Muscle of leg (tissue), 11 donors: Measurements from ENCODE around the gene CLSTN1. TPM values are rescaled to one million over a fixed set of nuclear protein-coding genes. Genes with fewer than 3 reads are reported as not detected.
A peak's percentile ranks its signal among the peaks of the same experiment; 100 is the strongest.

ENCODE experiments used
- DNase-seq: peaks from one replicate; pipeline ENCODE4 v3.0.0; 2013
- H3K27ac ChIP-seq: one replicate; pipeline ENCODE4 v1.5.1; 2013; ENCODE audit warnings: mild to moderate bottlenecking, low read length, control low read depth
- H3K27me3 ChIP-seq: one replicate; pipeline ENCODE4 v1.6.1; 2013; ENCODE audit warnings: low read length; ENCODE audit not compliant: control insufficient read depth, insufficient read depth
- H3K36me3 ChIP-seq: one replicate; pipeline ENCODE4 v1.6.1; 2013; ENCODE audit warnings: low read length; ENCODE audit not compliant: control insufficient read depth, insufficient read depth
- H3K4me1 ChIP-seq: one replicate; pipeline ENCODE4 v1.6.1; 2013; ENCODE audit warnings: low read length; ENCODE audit not compliant: control insufficient read depth, insufficient read depth
- H3K4me3 ChIP-seq: one replicate; pipeline ENCODE4 v1.5.1; 2013; ENCODE audit warnings: low read length, control low read depth
- H3K9me3 ChIP-seq: replicated peaks from 2 replicates; pipeline ENCODE4 v1.6.1; 2013; ENCODE audit warnings: low read depth, low read length; ENCODE audit not compliant: control insufficient read depth
- WGBS: methylation state at CpG from one replicate; pipeline ENCODE4 v1.1.5; 2013; ENCODE audit warnings: missing lambda C conversion rate; ENCODE audit not compliant: insufficient coverage; 5-methylcytosine and 5-hydroxymethylcytosine counted together
- polyA plus RNA-seq, 8 donors: library from polyadenylated mRNA; unstranded; fragments of 120-200 nt; gene quantifications; one replicate each; pipeline versions ENCODE4 v1.2.1 to v1.2.3, GENCODE V29; 2013; ENCODE audit warnings: inconsistent platforms in 1 of 8, low replicate concordance in 1 of 8; ENCODE audit not compliant: insufficient read length in 8 of 8, insufficient read depth in 1 of 8
- total RNA-seq: library from RNA; stranded (reverse); fragments of 120-200 nt; gene quantifications from one replicate; pipeline ENCODE4 v1.2.4, GENCODE V29; 2013

The CLSTN1 gene
- total and polyA plus RNA-seq, 9 donors = 39.3 to 102 (median 82.5) TPM

GRCh38 chr1:9867408-9868243 lies 43.9 kb upstream of the CLSTN1 start:
- H3K36me3 ChIP-seq = peaks cover 62% of the 10 kb centered on the region
- peak; percentile 77 for DNase-seq
- H3K4me1 ChIP-seq = peaks cover 28% of the 10 kb centered on the region
- no peak overlapping the region for H3K4me3 ChIP-seq
- H3K9me3 ChIP-seq = no peaks in the 10 kb centered on the region
- 19% methylated on average over 9 of the region's 15 CpGs for WGBS
- H3K27me3 ChIP-seq = no peaks in the 10 kb centered on the region
- H3K27ac ChIP-seq = no peak overlapping the region

- Histone ChIP-seq H3K9me3 (no peaks in the 10 kb centered on the region), H3K4me1 (peaks cover 20% of the 10 kb centered on the region), H3K4me3 (no peak overlapping the region), H3K36me3 (peaks cover 64% of the 10 kb centered on the region), H3K27ac (no peak overlapping the region), H3K27me3 (no peaks in the 10 kb centered on the region)
- no peak for DNase-seq
- 83% methylated on average over 5 of the region's 6 CpGs for WGBS
These were observed 43.1 kb upstream of the CLSTN1 start for GRCh38 chr1:9866836-9867235.

- no peak overlapping the region for H3K27ac ChIP-seq
- no peak for DNase-seq
These were observed 42.0 kb upstream of the CLSTN1 start for GRCh38 chr1:9865724-9866123.

GRCh38 chr1:9863371-9863770 lies 39.6 kb upstream of the CLSTN1 start:
- 49% methylated on average over 6 of the region's 10 CpGs for WGBS
- H3K36me3 ChIP-seq = peaks cover 47% of the 10 kb centered on the region
- no peaks in the 10 kb centered on the region for H3K27me3 ChIP-seq
- no peak overlapping the region for H3K4me3 ChIP-seq
- no peak for DNase-seq
- peaks cover 19% of the 10 kb centered on the region for H3K4me1 ChIP-seq
- no peak overlapping the region for H3K27ac ChIP-seq
- no peaks in the 10 kb centered on the region for H3K9me3 ChIP-seq

More at GRCh38 chr1:9865724-9866123, 42.0 kb upstream of the CLSTN1 start:
- H3K27me3 ChIP-seq = no peaks in the 10 kb centered on the region
- no peaks in the 10 kb centered on the region for H3K9me3 ChIP-seq
- peaks cover 16% of the 10 kb centered on the region for H3K4me1 ChIP-seq
- 72% methylated on average over 2 of the region's 2 CpGs for WGBS
- H3K36me3 ChIP-seq = peaks cover 59% of the 10 kb centered on the region
- H3K4me3 ChIP-seq = no peak overlapping the region

- H3K27ac ChIP-seq = no peak overlapping the region
- H3K9me3 ChIP-seq = no peaks in the 10 kb centered on the region
- H3K4me1 ChIP-seq = peaks cover 17% of the 10 kb centered on the region
- WGBS = 80% methylated on average over 7 of the region's 8 CpGs
- H3K4me3 ChIP-seq = no peak overlapping the region
- H3K27me3 ChIP-seq = no peaks in the 10 kb centered on the region
- peaks cover 47% of the 10 kb centered on the region for H3K36me3 ChIP-seq
- no peak for DNase-seq
These were observed 37.6 kb upstream of the CLSTN1 start for GRCh38 chr1:9861360-9861759.

GRCh38 chr1:9860887-9861286 lies 37.1 kb upstream of the CLSTN1 start:
- no peak overlapping the region for H3K4me3 ChIP-seq
- no peaks in the 10 kb centered on the region for H3K27me3 ChIP-seq
- peaks cover 17% of the 10 kb centered on the region for H3K4me1 ChIP-seq
- H3K9me3 ChIP-seq = no peaks in the 10 kb centered on the region
- no peak for DNase-seq
- no peak overlapping the region for H3K27ac ChIP-seq
- H3K36me3 ChIP-seq = peaks cover 42% of the 10 kb centered on the region
- WGBS = 80% methylated on average over 5 of the region's 5 CpGs

- Histone ChIP-seq H3K4me1 (peaks cover 17% of the 10 kb centered on the region), H3K36me3 (peaks cover 35% of the 10 kb centered on the region), H3K4me3 (no peak overlapping the region), H3K27ac (no peak overlapping the region), H3K9me3 (no peaks in the 10 kb centered on the region), H3K27me3 (no peaks in the 10 kb centered on the region)
- WGBS = 41% methylated on average over 5 of the region's 5 CpGs
- DNase-seq = no peak
These were observed 35.7 kb upstream of the CLSTN1 start for GRCh38 chr1:9859281-9860014.

- 97% methylated on average over 6 of the region's 6 CpGs for WGBS
- no peak for DNase-seq
- Histone ChIP-seq H3K27ac (no peak overlapping the region), H3K9me3 (peaks cover 3% of the 10 kb centered on the region), H3K4me1 (peaks cover 12% of the 10 kb centered on the region), H3K27me3 (no peaks in the 10 kb centered on the region), H3K4me3 (no peak overlapping the region), H3K36me3 (peaks cover 28% of the 10 kb centered on the region)
These were observed 34.7 kb upstream of the CLSTN1 start for GRCh38 chr1:9858293-9859035.

GRCh38 chr1:9855186-9855585 lies 31.4 kb upstream of the CLSTN1 start:
- Histone ChIP-seq H3K27ac (no peak overlapping the region), H3K27me3 (no peaks in the 10 kb centered on the region), H3K4me3 (no peak overlapping the region), H3K9me3 (peaks cover 3% of the 10 kb centered on the region), H3K4me1 (peaks cover 12% of the 10 kb centered on the region), H3K36me3 (peaks cover 26% of the 10 kb centered on the region)
- no CpG with 5 or more reads among the region's 1 CpG for WGBS
- DNase-seq = no peak

GRCh38 chr1:9853249-9853595 lies 29.5 kb upstream of the CLSTN1 start:
- Histone ChIP-seq H3K4me1 (peaks cover 19% of the 10 kb centered on the region), H3K9me3 (peaks cover 3% of the 10 kb centered on the region), H3K36me3 (peaks cover 30% of the 10 kb centered on the region), H3K27me3 (no peaks in the 10 kb centered on the region), H3K27ac (no peak overlapping the region), H3K4me3 (no peak overlapping the region)
- no peak for DNase-seq
- WGBS = 90% methylated on average over 2 of the region's 4 CpGs
